ENCODE data around the gene IL18BP. TPM values are rescaled to one million over a fixed set of nuclear protein-coding genes. Genes with fewer than 3 reads are reported as not detected.

Gene IL18BP
- total and polyA plus RNA-seq, 9 of the 15 experiments (the other 6 are each of a cell fraction or from before 2014, with no cell fraction given): 0.34 to 9.4 (median 3.2) TPM

DNA sequence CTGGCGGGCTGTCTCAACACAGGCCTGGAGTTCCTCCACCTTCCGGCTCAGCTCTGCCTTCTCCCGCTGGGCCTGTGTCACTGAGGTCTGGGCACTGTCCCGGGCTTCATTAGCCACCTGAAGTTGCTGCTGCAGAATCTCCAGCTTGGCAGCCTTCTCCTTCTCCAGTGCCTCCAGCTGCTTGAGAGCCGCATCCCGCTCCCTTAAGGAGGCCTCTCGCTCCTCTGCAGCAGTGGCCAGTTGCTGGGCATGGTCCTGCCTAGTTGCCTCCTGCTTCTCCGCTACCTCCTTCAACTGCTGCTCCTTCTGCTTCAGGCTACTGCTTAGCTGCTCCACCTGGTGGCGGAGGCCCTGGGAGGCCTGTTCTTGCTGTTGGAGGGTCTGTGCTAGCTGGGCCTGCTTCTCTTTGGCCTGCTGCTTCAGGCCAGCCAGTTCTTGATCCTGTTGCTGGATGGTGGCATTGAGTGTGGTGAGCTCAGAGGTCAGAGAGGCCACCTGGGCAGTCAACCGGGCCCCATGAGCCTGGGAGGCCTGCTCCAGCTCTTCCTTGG is 16.9 kb downstream of the IL18BP start:
- DNase-seq (ENCODE audit: extremely low read depth in 1 of 4, low spot score in 3 of 4) (peak in 1 of 4 experiments; percentile 44), ATAC-seq (peak; percentile 66), FAIRE-seq (no peak)
- Histone ChIP-seq H3K27me3 (ENCODE audit: control insufficient read depth in 2 of 2, insufficient read depth in 2 of 2, low read length in 2 of 2) (no peaks in the 10 kb centered on the region), H3K79me2 (ENCODE audit: control insufficient read depth, insufficient read depth, low read length) (no peaks in the 10 kb centered on the region), H3K4me3 (no peak overlapping the region), H2AFZ (ENCODE audit: low read depth, low read length) (no peak overlapping the region), H3K9me3 (replicated peaks; ENCODE audit: control insufficient read depth, insufficient read depth, low read depth, low read length) (no peaks in the 10 kb centered on the region), H3K4me2 (ENCODE audit: insufficient read depth, low read length) (no peak overlapping the region), H3K4me1 (replicated peaks in 1 of 2; ENCODE audit: control insufficient read depth in 2 of 2, insufficient read depth in 2 of 2, low read length in 2 of 2) (peaks cover 0 to 7% of the 10 kb centered on the region in 2 experiments; a peak in 1 of 5 replicates), H4K20me1 (replicated peaks; ENCODE audit: control insufficient read depth, insufficient read depth, low read length) (peaks cover 5% of the 10 kb centered on the region; the same call in 1 of the 2 replicates), H3K9me1 (ENCODE audit: control insufficient read depth, insufficient read depth, low read length) (no peaks in the 10 kb centered on the region), H3K9ac (ENCODE audit: insufficient read depth in 1 of 2, low read depth in 2 of 2, low read length in 2 of 2) (no peak overlapping the region; a peak in 1 of 4 replicates), H3K27ac (ENCODE audit: extremely low read depth, low read depth, low read length) (no peak overlapping the region), H3K36me3 (ENCODE audit: control insufficient read depth, insufficient read depth, low read length) (peaks cover 99% of the 10 kb centered on the region)
- WGBS (ENCODE audit: insufficient coverage, low coverage, missing lambda C conversion rate): 93% methylated on average over 9 of the region's 10 CpGs
- intact Hi-C loops (cut with micrococcal nuclease): no loop called here
- ChIA-PET CTCF (ENCODE audit: low intra/inter-chr PET ratio) (interaction anchor here (0.8 to 1.3 kb wide), 2 partner anchors 38 to 215 kb away, joined by 4 to 6 read pairs; no protein-coding TSS in a partner anchor), POLR2A (interaction anchor here (0.6 to 2.2 kb wide), 10 partner anchors 8 to 80 kb away, joined by 3 to 10 read pairs (median 4); partner anchors contain the start of gene IL18BP)
- BruUV-seq (replicated peaks): no TSS peak
- in situ Hi-C loops (cut with MboI): no loop called here
- TF ChIP-seq ZZZ3 (IDR thresholded peaks at IDR 0.05): no peak
- TF ChIP-seq KLF6 (CRISPR knock-in tag; IDR thresholded peaks at IDR 0.05; ENCODE audit: borderline replicate concordance): no peak
- TF ChIP-seq ZNF707 (CRISPR knock-in tag; conservative IDR thresholded peaks at IDR 0.05): no peak
- TF ChIP-seq NELFE (IDR thresholded peaks at IDR 0.05; ENCODE audit: insufficient read depth, insufficient read length): no peak
- TF ChIP-seq MCM5 (IDR thresholded peaks at IDR 0.05; ENCODE audit: low read depth): no peak
- TF ChIP-seq ZBTB8A (IDR thresholded peaks at IDR 0.05; ENCODE audit: partially characterized antibody): no peak
- no peak for TF ChIP-seq CBX5 (IDR thresholded peaks at IDR 0.05; ENCODE audit: borderline replicate concordance, low read depth)
- no peak for TF ChIP-seq MAFF (IDR thresholded peaks at IDR 0.05; ENCODE audit: low read length)
- TF ChIP-seq NFATC3 (IDR thresholded peaks at IDR 0.05): no peak
- TF ChIP-seq GATAD2A (IDR thresholded peaks at IDR 0.05): no peak
- no peak for TF ChIP-seq BRD9 (IDR thresholded peaks at IDR 0.05; ENCODE audit: low read depth, partially characterized antibody)
- TF ChIP-seq HDAC3 (IDR thresholded peaks at IDR 0.05; ENCODE audit: borderline replicate concordance, partially characterized antibody): no peak
- TF ChIP-seq STAG1 (CRISPR knock-in tag; IDR thresholded peaks at IDR 0.05; ENCODE audit: borderline replicate concordance): peak; percentile 32; the same call in 1 of the 2 replicates
- TF ChIP-seq CBFB (CRISPR knock-in tag; IDR thresholded peaks at IDR 0.05): no peak
- no peak for TF ChIP-seq DNMT1 (IDR thresholded peaks at IDR 0.05)
- TF ChIP-seq CBX8 (IDR thresholded peaks at IDR 0.05; ENCODE audit: borderline replicate concordance, extremely low read depth, low read depth, low read length, poor library complexity, severe bottlenecking): no peak
- no peak for TF ChIP-seq MAFG (tag; conservative IDR thresholded peaks at IDR 0.05)
- TF ChIP-seq KLF16 (IDR thresholded peaks at IDR 0.05): no peak
- TF ChIP-seq EZH2 (IDR thresholded peaks at IDR 0.05; ENCODE audit: borderline replicate concordance, low read depth, low read length): no peak
- no peak for TF ChIP-seq ZFP30 (CRISPR knock-in tag; IDR thresholded peaks at IDR 0.05; ENCODE audit: borderline replicate concordance)
- peak; percentile 34 to 50; a peak in 3 of 4 replicates for TF ChIP-seq RAD21 (CRISPR knock-in tag; conservative IDR thresholded peaks at IDR 0.05 in 1 of 2, IDR thresholded peaks at IDR 0.05 in 1 of 2)
- TF ChIP-seq MEF2A (IDR thresholded peaks at IDR 0.05; ENCODE audit: control insufficient read depth, low read depth, low read length): no peak
- TF ChIP-seq ZNF764 (CRISPR knock-in tag; IDR thresholded peaks at IDR 0.05; ENCODE audit: low read depth): no peak
